Mesothelial cell of epicardium (in vitro differentiated cells): Measurements from ENCODE around the gene MDK. TPM values are rescaled to one million over a fixed set of nuclear protein-coding genes. Genes with fewer than 3 reads are reported as not detected.

Experiments used
- DNase-seq, 2 experiments: peaks; one replicate each; pipeline ENCODE4 v3.0.0; 2021; ENCODE audit warnings: low spot score in 2 of 2; ENCODE audit not compliant: unreplicated experiment in 2 of 2
- H3K27ac Mint-ChIP-seq: 2 replicates; pipeline ENCODE4 v1.8.0; 2021; ENCODE audit warnings: mixed read lengths
- H3K27me3 Mint-ChIP-seq: 2 replicates; pipeline ENCODE4 v1.8.0; 2021; ENCODE audit warnings: low read depth, mixed read lengths
- H3K36me3 Mint-ChIP-seq: 2 replicates; pipeline ENCODE4 v1.8.0; 2021; ENCODE audit warnings: mixed read lengths
- H3K4me1 Mint-ChIP-seq: 2 replicates; pipeline ENCODE4 v1.8.0; 2021; ENCODE audit warnings: mixed read lengths
- H3K4me3 Mint-ChIP-seq: 2 replicates; pipeline ENCODE4 v1.8.0; 2021; ENCODE audit warnings: mild to moderate bottlenecking, moderate library complexity, mixed read lengths
- H3K9me3 Mint-ChIP-seq: 2 replicates; pipeline ENCODE4 v1.8.0; 2021; ENCODE audit warnings: mixed read lengths
- total RNA-seq: library from RNA; stranded (reverse); gene quantifications from 3 replicates; pipeline ENCODE4 v1.2.1, GENCODE V29; 2021
- TF ChIP-seq, protein P1 (sequence below): fragments of 200-600 bp; sonication (generic); IDR thresholded peaks from one replicate; pipeline ENCODE4 v1.5.0; 2021; ENCODE audit warnings: antibody characterized with exemption; ENCODE audit not compliant: unreplicated experiment

Gene MDK
- total RNA-seq, 1 donor from 2014 or later: 1,586 TPM

DNA sequence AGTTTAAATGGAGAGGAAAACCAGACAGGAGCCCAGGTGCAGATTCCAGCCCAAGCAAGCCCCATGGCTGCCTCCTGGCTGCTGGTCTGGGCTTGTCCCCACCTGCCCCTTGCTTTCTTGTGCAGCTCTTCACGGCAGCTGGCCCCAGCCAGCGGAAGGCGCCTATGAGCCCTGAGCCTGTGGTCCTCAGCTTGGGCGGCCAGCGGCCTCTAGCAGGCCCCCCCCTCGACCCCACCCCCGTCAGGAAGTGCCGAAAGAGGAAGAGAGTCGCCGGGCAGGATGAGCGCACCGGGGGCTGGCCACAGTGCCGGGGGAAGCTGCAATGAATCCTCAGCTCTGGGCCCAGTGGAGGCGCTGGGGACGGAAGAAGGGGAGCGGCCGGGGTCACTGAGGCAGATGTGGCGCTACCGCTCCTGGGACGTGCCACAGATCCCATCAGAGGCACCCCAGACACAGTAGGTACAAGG, 36.3 kb upstream of the MDK start:
- DNase-seq: no peak
- no peaks in the 10 kb centered on the region for H3K36me3 Mint-ChIP-seq
- peaks cover 50% of the 10 kb centered on the region for H3K4me1 Mint-ChIP-seq
- H3K9me3 Mint-ChIP-seq: no peaks in the 10 kb centered on the region
- H3K27me3 Mint-ChIP-seq: no peaks in the 10 kb centered on the region
- peak overlapping the region; percentile 61 for H3K27ac Mint-ChIP-seq
- TF ChIP-seq, protein P1, sequence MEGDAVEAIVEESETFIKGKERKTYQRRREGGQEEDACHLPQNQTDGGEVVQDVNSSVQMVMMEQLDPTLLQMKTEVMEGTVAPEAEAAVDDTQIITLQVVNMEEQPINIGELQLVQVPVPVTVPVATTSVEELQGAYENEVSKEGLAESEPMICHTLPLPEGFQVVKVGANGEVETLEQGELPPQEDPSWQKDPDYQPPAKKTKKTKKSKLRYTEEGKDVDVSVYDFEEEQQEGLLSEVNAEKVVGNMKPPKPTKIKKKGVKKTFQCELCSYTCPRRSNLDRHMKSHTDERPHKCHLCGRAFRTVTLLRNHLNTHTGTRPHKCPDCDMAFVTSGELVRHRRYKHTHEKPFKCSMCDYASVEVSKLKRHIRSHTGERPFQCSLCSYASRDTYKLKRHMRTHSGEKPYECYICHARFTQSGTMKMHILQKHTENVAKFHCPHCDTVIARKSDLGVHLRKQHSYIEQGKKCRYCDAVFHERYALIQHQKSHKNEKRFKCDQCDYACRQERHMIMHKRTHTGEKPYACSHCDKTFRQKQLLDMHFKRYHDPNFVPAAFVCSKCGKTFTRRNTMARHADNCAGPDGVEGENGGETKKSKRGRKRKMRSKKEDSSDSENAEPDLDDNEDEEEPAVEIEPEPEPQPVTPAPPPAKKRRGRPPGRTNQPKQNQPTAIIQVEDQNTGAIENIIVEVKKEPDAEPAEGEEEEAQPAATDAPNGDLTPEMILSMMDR: no peak
- peak overlapping the region; percentile 49 for H3K4me3 Mint-ChIP-seq

DNA sequence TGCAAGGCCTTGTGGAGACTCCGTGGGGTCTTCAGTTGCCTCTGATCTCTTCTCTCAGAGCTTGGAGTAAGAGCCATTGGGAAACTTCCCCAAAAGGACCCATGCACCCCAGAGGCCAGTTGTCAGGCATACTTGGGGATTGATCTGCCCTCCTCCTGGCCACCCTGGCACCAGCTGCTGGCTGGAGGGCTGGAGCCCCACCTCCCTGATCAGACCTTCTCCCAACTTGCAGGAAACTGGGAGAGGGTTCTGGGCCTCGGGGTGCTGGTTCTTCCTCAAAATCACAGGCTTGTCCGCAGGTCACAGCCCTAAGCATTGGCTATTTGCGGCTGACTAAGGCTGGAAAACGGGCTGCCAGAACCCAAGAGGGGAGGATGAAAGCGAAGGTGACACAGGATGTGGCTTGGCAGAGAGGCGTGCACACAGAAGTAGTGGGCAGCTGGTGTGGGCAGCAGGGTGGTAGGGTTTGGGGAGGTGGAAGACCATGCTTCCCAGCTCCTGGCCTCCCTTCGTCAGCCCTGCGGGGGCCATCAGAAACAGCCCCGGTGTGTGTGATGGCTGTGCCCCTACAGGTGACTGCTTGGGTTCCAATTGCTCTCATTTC, 35.5 kb upstream of the MDK start:
- TF ChIP-seq, protein P1: no peak
- Mint-ChIP-seq H3K4me3 (peak overlapping the region; percentile 69), H3K4me1 (peaks cover 50% of the 10 kb centered on the region), H3K9me3 (no peaks in the 10 kb centered on the region), H3K36me3 (no peaks in the 10 kb centered on the region), H3K27ac (no peak overlapping the region), H3K27me3 (no peaks in the 10 kb centered on the region)
- no peak for DNase-seq

DNA sequence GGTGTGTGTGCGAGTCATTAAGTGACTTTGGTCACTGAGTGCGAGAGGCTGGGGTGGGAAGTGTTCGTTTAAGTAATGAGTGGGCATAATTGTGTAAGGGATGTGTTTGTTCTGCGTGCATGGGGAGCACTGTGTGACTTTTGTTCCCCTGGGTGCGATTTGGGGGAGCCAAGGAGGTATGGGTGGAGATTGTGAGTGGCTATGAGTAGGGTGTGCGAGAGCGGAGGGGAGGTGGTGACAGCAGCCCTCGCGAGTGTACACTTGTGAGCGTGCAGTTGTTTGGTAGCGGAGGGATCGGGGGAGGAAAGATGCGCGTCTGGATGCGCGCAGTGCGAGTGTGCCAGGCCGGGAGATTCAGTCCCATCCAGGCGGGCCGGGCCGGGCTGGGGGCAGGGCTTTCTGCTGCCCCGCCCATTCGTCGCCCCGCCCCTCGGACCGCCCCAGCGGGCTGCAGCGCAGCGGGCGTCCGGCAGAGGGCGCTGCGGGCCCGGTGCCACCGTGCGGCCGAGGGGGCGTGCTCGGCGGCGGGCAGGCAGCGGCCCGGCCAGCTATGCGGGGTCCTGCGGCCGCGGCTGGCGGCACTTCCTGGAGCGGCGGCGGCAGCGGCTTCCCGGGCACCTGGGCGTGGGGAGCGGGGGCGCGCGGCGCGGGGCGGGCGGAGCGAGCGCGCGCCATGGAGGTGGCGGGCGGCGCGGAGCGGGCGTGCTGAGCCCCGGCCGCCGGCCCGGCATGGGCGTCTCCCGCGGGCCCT, 34.4 kb upstream of the MDK start, which contains the start of gene DGKZ:
Gene DGKZ (plus strand): TSS at position 578 of the 751 bp plus-strand sequence. CDS start 197 bp downstream, outside the sequence.
- H3K36me3 Mint-ChIP-seq: no peaks in the 10 kb centered on the region
- peak; percentile 84 to 94 for DNase-seq
- TF ChIP-seq, protein P1: peak; percentile 72
- H3K9me3 Mint-ChIP-seq: no peaks in the 10 kb centered on the region
- peak within 1 kb of the TSS; percentile 72 for H3K4me3 Mint-ChIP-seq
- H3K27ac Mint-ChIP-seq: no peak within 1 kb of the TSS
- peaks cover 45% of the 10 kb centered on the region for H3K4me1 Mint-ChIP-seq
- no peaks in the 10 kb centered on the region for H3K27me3 Mint-ChIP-seq

DNA sequence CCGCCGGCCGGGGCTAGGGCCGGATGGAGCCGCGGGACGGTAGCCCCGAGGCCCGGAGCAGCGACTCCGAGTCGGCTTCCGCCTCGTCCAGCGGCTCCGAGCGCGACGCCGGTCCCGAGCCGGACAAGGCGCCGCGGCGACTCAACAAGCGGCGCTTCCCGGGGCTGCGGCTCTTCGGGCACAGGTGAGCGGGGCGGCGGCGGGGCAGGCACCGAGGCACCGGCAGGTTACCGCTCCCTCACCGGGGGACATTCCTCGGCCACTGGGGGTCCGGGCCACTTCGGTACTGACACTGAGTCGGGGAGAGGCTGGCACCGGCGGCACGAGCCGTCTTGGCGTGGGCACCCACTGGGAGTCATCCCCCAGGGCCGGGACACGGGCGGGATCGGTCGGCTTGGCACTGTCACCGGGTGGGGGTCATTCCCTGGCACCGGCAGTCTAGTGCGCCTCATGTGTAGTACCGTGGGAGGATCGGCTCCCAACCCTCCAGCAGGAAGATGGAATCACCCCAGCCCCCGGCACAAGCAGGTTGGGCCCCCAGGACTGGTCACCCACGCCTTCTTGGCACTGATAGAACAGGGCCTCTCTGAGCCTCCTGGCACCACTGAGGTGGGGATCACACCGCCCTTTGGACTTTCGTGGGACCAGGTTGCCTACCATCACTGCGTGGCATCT, 33.7 kb upstream of the MDK start:
- no peaks in the 10 kb centered on the region for H3K36me3 Mint-ChIP-seq
- H3K4me1 Mint-ChIP-seq: peaks cover 42% of the 10 kb centered on the region
- H3K27me3 Mint-ChIP-seq: no peaks in the 10 kb centered on the region
- TF ChIP-seq, protein P1: no peak
- DNase-seq: no peak
- no peak overlapping the region for H3K27ac Mint-ChIP-seq
- no peaks in the 10 kb centered on the region for H3K9me3 Mint-ChIP-seq
- H3K4me3 Mint-ChIP-seq: peak overlapping the region; percentile 72

DNA sequence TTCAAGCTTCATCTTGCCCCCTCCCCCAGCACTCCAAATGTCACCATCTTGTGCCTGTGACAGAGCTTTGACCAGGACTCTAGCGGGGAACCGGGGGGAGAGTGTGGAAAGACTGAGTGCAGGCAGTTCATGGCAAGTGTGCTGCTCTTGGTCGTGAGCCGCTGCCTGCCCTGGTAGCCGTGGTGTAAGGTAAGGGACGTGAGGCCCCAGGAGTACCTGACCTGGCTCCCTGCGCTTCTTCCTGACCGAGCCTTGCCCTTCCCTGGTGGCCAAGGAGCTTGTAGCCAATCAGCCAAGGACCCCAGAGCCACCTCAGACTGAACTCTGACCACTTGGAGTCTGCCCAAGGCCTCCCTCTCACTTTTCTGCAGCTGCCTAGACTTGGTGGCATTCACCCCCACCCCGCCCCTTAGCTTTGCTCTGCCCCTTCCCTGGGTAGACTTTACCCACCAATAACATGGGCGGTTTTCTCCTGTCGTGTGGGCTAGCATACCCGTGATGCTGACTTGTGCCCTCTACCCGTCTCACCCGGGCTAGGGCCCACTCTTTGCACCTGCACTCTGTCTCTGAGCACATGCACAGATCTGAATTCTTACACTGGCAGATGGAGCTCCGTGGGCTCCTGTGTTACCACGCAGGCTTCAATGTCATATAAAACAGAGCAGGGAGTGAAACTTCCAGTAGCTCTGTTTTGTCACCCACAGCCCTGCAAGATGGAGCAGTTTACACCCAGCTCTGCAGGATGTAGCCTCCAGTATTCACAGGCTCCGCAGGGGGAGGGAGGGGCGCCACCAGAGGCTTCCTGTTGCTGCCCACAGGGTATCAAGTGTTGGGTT, 32.7 kb upstream of the MDK start:
- Mint-ChIP-seq H3K4me1 (peaks cover 37% of the 10 kb centered on the region), H3K4me3 (peak overlapping the region; percentile 72), H3K9me3 (no peaks in the 10 kb centered on the region), H3K27me3 (no peaks in the 10 kb centered on the region), H3K27ac (no peak overlapping the region), H3K36me3 (no peaks in the 10 kb centered on the region)
- DNase-seq: no peak
- TF ChIP-seq, protein P1: no peak
